HG02981 (cell line): ENCODE measurements around the gene CLTB.

Source experiments
- ATAC-seq: cut with Tn5 transposase; IDR thresholded peaks from one replicate; pipeline ENCODE4 v1.9.1; 2021; ENCODE audit warnings: mild to moderate bottlenecking, moderate library complexity; ENCODE audit not compliant: unreplicated experiment

Gene CLTB

GRCh38 chr5:176383961-176384360, 32.4 kb downstream of the CLTB start:
- ATAC-seq, result no peak

GRCh38 chr5:176383248-176383905, 33.0 kb downstream of the CLTB start:
- no peak for ATAC-seq

- no peak for ATAC-seq
These were observed 33.6 kb downstream of the CLTB start for GRCh38 chr5:176382721-176383120.

- no peak for ATAC-seq
These were observed 34.4 kb downstream of the CLTB start for GRCh38 chr5:176381979-176382378.

- ATAC-seq, result no peak
These were observed 34.9 kb downstream of the CLTB start for GRCh38 chr5:176381423-176381822.

- peak; percentile 50 for ATAC-seq
These were observed 36.5 kb downstream of the CLTB start for GRCh38 chr5:176379881-176380280.

GRCh38 chr5:176373100-176373818, 43.1 kb downstream of the CLTB start:
- ATAC-seq, result no peak

- no peak for ATAC-seq
These were observed 44.5 kb downstream of the CLTB start for GRCh38 chr5:176371621-176372539.

- ATAC-seq, result no peak
These were observed 46.2 kb downstream of the CLTB start for GRCh38 chr5:176369934-176370711.

GRCh38 chr5:176368726-176369125, 47.6 kb downstream of the CLTB start:
- ATAC-seq, result no peak

GRCh38 chr5:176366232-176366894, 50.0 kb downstream of the CLTB start:
- no peak for ATAC-seq

GRCh38 chr5:176365351-176366231, 50.7 kb downstream of the CLTB start, which contains the start of gene ARL10:
ARL10 (plus strand) TSS chr5:176365487; CDS start chr5:176365564, 77 bp downstream.
- ATAC-seq, result peak; percentile 28

GRCh38 chr5:176364765-176365350, 51.5 kb downstream of the CLTB start:
- no peak for ATAC-seq

- peak; percentile 1 for ATAC-seq
These were observed 54.2 kb downstream of the CLTB start for GRCh38 chr5:176362233-176362490.

- peak; percentile 86 for ATAC-seq
These were observed 54.7 kb downstream of the CLTB start, which contains the start of gene KIAA1191 for GRCh38 chr5:176361437-176362232. KIAA1191 (minus strand) TSS chr5:176361764; CDS start chr5:176359508, 2,256 bp downstream.

- peak; percentile 3 for ATAC-seq
These were observed 55.4 kb downstream of the CLTB start for GRCh38 chr5:176360894-176361436.

GRCh38 chr5:176359658-176360057, 56.7 kb downstream of the CLTB start:
- no peak for ATAC-seq

GRCh38 chr5:176356179-176356566, 60.2 kb downstream of the CLTB start:
- no peak for ATAC-seq
